SK-N-SH (cell line): Measurements from ENCODE around the gene DZIP1.

Experiments
- CHD2 ChIP-seq: fragments of 150-350 bp; IDR thresholded peaks from 2 replicates; pipeline ENCODE4 v1.6.1; 2018; ENCODE audit warnings: low read length; ENCODE audit not compliant: partially characterized antibody
- CTCF ChIP-seq: fragments of 200-600 bp; sonication (generic); IDR thresholded peaks from 2 replicates; pipeline ENCODE4 v1.6.1; 2017; ENCODE audit warnings: antibody characterized with exemption, mild to moderate bottlenecking, moderate library complexity
- EP300 ChIP-seq, 2 experiments: IDR thresholded peaks; 2 replicates each; pipeline versions ENCODE4 v1.4.0 to v1.6.1; 2012; ENCODE audit warnings: borderline replicate concordance in 1 of 2, low read depth in 1 of 2, low read length in 1 of 2
- EZH2phosphoT487 ChIP-seq: fragments of 200-600 bp; sonication (generic); IDR thresholded peaks from 2 replicates; pipeline ENCODE4 v1.6.1; 2017; ENCODE audit warnings: low read depth, mixed run types, mild to moderate bottlenecking, antibody characterized with exemption, moderate library complexity, borderline replicate concordance
- JUND ChIP-seq: IDR thresholded peaks from 2 replicates; pipeline ENCODE4 v1.4.0; 2012
- MXI1 ChIP-seq: IDR thresholded peaks from 2 replicates; pipeline ENCODE4 v1.6.1; 2012; ENCODE audit warnings: mild to moderate bottlenecking, low read depth, low read length, improper control_type of control experiment
- NFIC ChIP-seq: IDR thresholded peaks from 2 replicates; pipeline ENCODE4 v1.4.0; 2012; ENCODE audit warnings: borderline replicate concordance
- POLR2AphosphoS5 ChIP-seq: IDR thresholded peaks from 2 replicates; pipeline ENCODE4 v1.6.1; 2012; ENCODE audit warnings: low read depth, low read length
- RAD21 ChIP-seq: IDR thresholded peaks from 2 replicates; pipeline ENCODE4 v1.6.1; 2012; ENCODE audit warnings: mild to moderate bottlenecking, low read length
- RCOR1 ChIP-seq: fragments of 150-350 bp; IDR thresholded peaks from 2 replicates; pipeline ENCODE4 v1.6.1; 2017; ENCODE audit warnings: antibody characterized with exemption, low read length
- RFX5 ChIP-seq: IDR thresholded peaks from 2 replicates; pipeline ENCODE4 v1.6.1; 2012; ENCODE audit warnings: mild to moderate bottlenecking, improper control_type of control experiment, low read length
- TAF1 ChIP-seq: IDR thresholded peaks from 2 replicates; pipeline ENCODE4 v1.6.1; 2012; ENCODE audit warnings: low read depth, mild to moderate bottlenecking, low read length, moderate library complexity, borderline replicate concordance
- TCF12 ChIP-seq: IDR thresholded peaks from 2 replicates; pipeline ENCODE4 v1.4.0; 2012
- TF ChIP-seq, protein P1 (sequence below): IDR thresholded peaks from 2 replicates; pipeline ENCODE4 v1.4.0; 2012; ENCODE audit warnings: low read depth, borderline replicate concordance

GRCh38 chr13:95676105-95676761 is 31.7 kb upstream of the DZIP1 start:
- TF ChIP-seq EZH2phosphoT487 (no peak), CTCF (no peak), JUND (no peak), EP300 (IDR thresholded peaks at IDR 0.05; ENCODE audit: borderline replicate concordance in 1 of 2, low read depth in 1 of 2, low read length in 1 of 2) (no peak), TCF12 (no peak), MXI1 (no peak), TAF1 (no peak), RAD21 (no peak), POLR2AphosphoS5 (no peak), RFX5 (no peak), CHD2 (no peak), NFIC (no peak), RCOR1 (no peak)
- TF ChIP-seq, protein P1, sequence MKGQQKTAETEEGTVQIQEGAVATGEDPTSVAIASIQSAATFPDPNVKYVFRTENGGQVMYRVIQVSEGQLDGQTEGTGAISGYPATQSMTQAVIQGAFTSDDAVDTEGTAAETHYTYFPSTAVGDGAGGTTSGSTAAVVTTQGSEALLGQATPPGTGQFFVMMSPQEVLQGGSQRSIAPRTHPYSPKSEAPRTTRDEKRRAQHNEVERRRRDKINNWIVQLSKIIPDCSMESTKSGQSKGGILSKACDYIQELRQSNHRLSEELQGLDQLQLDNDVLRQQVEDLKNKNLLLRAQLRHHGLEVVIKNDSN, result no peak
